Measurements from ENCODE around the gene RBBP4. TPM values are rescaled to one million over a fixed set of nuclear protein-coding genes. Genes with fewer than 3 reads are reported as not detected.
A peak's percentile ranks its signal among the peaks of the same experiment; 100 is the strongest.
"Not testable (repeated sequence)": the region's sequence is repeated elsewhere in the genome, so short reads cannot be mapped to it uniquely, and the experiment has no call there.

Gene RBBP4
- total RNA-seq, 2 donors from 2014 or later: 521 to 678 TPM

- H3K27ac Mint-ChIP-seq: no peak overlapping the region
These were observed 45.0 kb downstream of the RBBP4 start for GRCh38 chr1:32696041-32696440.

GRCh38 chr1:32696996-32697395 lies 46.0 kb downstream of the RBBP4 start:
- not testable (repeated sequence) for H3K36me3 ChIP-seq (ENCODE audit: control insufficient read depth, insufficient read depth, low read length); H3K36me3 Mint-ChIP-seq (ENCODE audit: low read depth); H3K9ac ChIP-seq (ENCODE audit: extremely low read depth, low read length, poor library complexity, severe bottlenecking); H3K27ac Mint-ChIP-seq; H3K27ac ChIP-seq (ENCODE audit: low read depth, low read length); H3K4me3 ChIP-seq (ENCODE audit: low read length); H3K9me3 Mint-ChIP-seq; DNase-seq; H3K4me1 ChIP-seq (ENCODE audit: control insufficient read depth, insufficient read depth, low read length); H3K4me1 Mint-ChIP-seq; H3K27me3 ChIP-seq (ENCODE audit: control insufficient read depth, insufficient read depth, low read length, poor library complexity, severe bottlenecking); H3K4me3 Mint-ChIP-seq; H3K9me3 ChIP-seq (ENCODE audit: control insufficient read depth, low read length)
- peaks cover 19% of the 10 kb centered on the region for H3K27me3 Mint-ChIP-seq (ENCODE audit: insufficient read depth)
- 88 to 94% methylated on average over 5 to 8 of the region's 8 CpGs for WGBS, 2 experiments (ENCODE audit: insufficient coverage in 1 of 2, insufficient read length in 1 of 2)

More at GRCh38 chr1:32696041-32696440, 45.0 kb downstream of the RBBP4 start:
- 91 to 100% methylated on average over 6 to 9 of the region's 9 CpGs for WGBS, 2 experiments (ENCODE audit: insufficient coverage in 1 of 2, insufficient read length in 1 of 2)
- Mint-ChIP-seq H3K4me1 (no peaks in the 10 kb centered on the region), H3K27me3 (ENCODE audit: insufficient read depth) (peaks cover 9% of the 10 kb centered on the region), H3K36me3 (ENCODE audit: low read depth) (no peaks in the 10 kb centered on the region), H3K4me3 (no peak overlapping the region), H3K9me3 (peaks cover 2% of the 10 kb centered on the region)
- no peaks in the 10 kb centered on the region for H3K9me3 ChIP-seq (ENCODE audit: control insufficient read depth, low read length)
- H3K36me3 ChIP-seq (ENCODE audit: control insufficient read depth, insufficient read depth, low read length): no peaks in the 10 kb centered on the region
- H3K4me1 ChIP-seq (ENCODE audit: control insufficient read depth, insufficient read depth, low read length): no peaks in the 10 kb centered on the region
- H3K27me3 ChIP-seq (ENCODE audit: control insufficient read depth, insufficient read depth, low read length, poor library complexity, severe bottlenecking): no peaks in the 10 kb centered on the region
- no peak overlapping the region for H3K4me3 ChIP-seq (ENCODE audit: low read length)
- no peak overlapping the region for H3K9ac ChIP-seq (ENCODE audit: extremely low read depth, low read length, poor library complexity, severe bottlenecking)
- TF ChIP-seq CTCF (conservative IDR thresholded peaks at IDR 0.05): no peak
- DNase-seq: no peak
- no peak overlapping the region for H3K27ac ChIP-seq (ENCODE audit: low read depth, low read length)

GRCh38 chr1:32701421-32701911 lies 50.5 kb downstream of the RBBP4 start:
- Mint-ChIP-seq H3K9me3 (peaks cover 2% of the 10 kb centered on the region), H3K27me3 (ENCODE audit: insufficient read depth) (peaks cover 51% of the 10 kb centered on the region), H3K4me3 (peak overlapping the region; percentile 51), H3K27ac (no peak overlapping the region), H3K4me1 (peaks cover 10% of the 10 kb centered on the region), H3K36me3 (ENCODE audit: low read depth) (no peaks in the 10 kb centered on the region)
- Histone ChIP-seq H3K36me3 (ENCODE audit: control insufficient read depth, insufficient read depth, low read length) (no peaks in the 10 kb centered on the region), H3K27ac (ENCODE audit: low read depth, low read length) (no peak overlapping the region), H3K9ac (ENCODE audit: extremely low read depth, low read length, poor library complexity, severe bottlenecking) (no peak overlapping the region), H3K9me3 (ENCODE audit: control insufficient read depth, low read length) (no peaks in the 10 kb centered on the region), H3K4me3 (ENCODE audit: low read length) (no peak overlapping the region), H3K4me1 (ENCODE audit: control insufficient read depth, insufficient read depth, low read length) (no peaks in the 10 kb centered on the region), H3K27me3 (ENCODE audit: control insufficient read depth, insufficient read depth, low read length, poor library complexity, severe bottlenecking) (peaks cover 38% of the 10 kb centered on the region)
- WGBS, 2 experiments (ENCODE audit: insufficient coverage in 1 of 2, insufficient read length in 1 of 2): 85 to 87% methylated on average over 4 to 6 of the region's 6 CpGs
- no peak for TF ChIP-seq CTCF (conservative IDR thresholded peaks at IDR 0.05)
- peak; percentile 53 for DNase-seq

Data from endodermal cell (in vitro differentiated cells).